NCI-H1436 (cell line): Measurements from ENCODE around the gene DPH6.
"Not testable (repeated sequence)": the region's sequence is repeated elsewhere in the genome, so short reads cannot be mapped to it uniquely, and the experiment has no call there.

ENCODE experiments used
- DNase-seq: peaks from one replicate; lab custom pipeline; 2025; lab: John Stamatoyannopoulos, UW

Gene DPH6

GRCh38 chr15:35329521-35329961, 216.4 kb downstream of the DPH6 start:
- DNase-seq, result no peak

DNA sequence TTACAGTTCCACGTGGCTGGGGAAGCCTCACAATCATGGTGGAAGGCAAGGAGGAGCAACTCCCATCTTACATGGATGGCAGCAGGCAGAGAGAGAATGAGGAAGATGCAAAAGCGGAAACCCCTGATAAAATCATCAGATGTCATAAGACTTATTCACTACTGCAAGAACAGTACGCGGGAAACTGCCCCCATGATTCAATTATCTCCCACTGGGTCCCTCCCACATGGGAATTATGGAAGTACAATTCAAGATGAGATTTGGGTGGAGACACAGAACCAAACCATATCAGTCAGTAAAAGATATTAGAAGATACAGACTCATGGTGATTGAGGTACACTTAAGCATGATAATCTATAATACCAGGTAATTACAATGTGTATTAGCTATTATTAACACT, 217.1 kb downstream of the DPH6 start:
- DNase-seq, result not testable (repeated sequence)

GRCh38 chr15:35327789-35328188, 218.2 kb downstream of the DPH6 start:
- DNase-seq, result no peak

GRCh38 chr15:35325374-35325941, 220.5 kb downstream of the DPH6 start:
- no peak for DNase-seq

DNA sequence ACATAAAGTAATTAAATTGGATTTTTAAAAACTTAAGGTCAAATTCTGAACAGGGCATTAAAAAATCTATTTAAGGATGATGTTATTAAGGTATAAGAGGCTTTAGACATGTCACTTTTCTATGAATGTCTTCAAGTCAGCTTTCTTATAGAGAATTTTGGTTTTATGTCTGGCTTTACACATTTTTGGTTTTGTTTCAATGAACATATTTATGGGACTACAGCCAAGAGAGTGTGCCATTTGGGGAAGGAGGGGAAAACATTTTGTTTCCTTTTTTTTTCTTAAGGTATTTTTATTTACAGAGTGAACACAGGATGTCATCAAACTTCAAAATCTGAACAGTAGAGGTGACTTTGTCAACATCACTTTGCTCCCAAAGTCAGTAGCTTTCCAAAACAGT, 222.8 kb downstream of the DPH6 start:
- no peak for DNase-seq

DNA sequence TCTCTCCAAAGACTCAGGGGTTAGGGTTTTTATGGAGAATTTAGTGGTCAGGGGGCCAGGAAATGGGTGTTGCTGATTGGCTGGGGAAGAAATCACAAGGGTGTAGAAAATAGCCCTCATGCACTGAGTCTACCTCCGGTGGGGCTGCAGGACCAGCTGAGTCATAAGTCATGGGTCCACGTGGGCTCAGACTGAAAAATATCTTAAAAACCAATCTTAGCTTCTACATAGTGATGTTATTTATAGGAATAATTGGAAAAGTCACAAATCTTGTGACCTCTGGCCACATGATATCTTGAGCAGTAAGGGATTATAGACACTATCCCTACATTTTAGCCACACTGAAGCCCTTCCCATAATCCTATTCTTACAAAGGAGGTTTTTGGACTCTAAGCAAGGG, 224.0 kb downstream of the DPH6 start:
- no peak for DNase-seq

DNA sequence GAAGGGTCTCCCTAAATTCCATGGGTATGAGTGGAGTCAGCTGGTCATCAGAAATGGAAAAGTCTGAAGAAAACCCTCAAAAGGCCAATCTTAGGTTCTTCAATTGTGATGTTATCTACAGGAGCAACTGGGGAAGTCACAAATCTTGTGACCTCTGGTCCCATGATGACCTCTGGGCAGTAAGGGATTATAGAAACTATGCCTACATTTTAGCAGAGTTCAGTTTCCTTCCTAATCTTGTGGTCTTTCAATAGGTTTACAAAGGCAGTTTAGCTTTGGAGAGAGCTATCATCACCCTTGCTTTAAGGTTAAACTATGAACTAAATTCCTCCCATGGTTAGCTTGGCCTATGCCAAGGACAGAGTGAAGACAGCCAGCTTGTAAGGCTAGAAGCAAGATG, 225.1 kb downstream of the DPH6 start:
- no peak for DNase-seq
